GM12864 (cell line): ENCODE data around the gene PTPA.

ENCODE experiments used
- DNase-seq: peaks from one replicate; pipeline ENCODE4 v3.0.0-alpha.2; 2011; ENCODE audit warnings: low read depth
- H3K4me3 ChIP-seq: 2 replicates; pipeline ENCODE4 v1.5.1; 2011; ENCODE audit warnings: mild to moderate bottlenecking, low read depth, low read length, control low read depth
- TF ChIP-seq, protein P1 (sequence below): IDR thresholded peaks from 2 replicates; pipeline ENCODE4 v1.5.1; 2011; ENCODE audit warnings: low read depth, mild to moderate bottlenecking, moderate library complexity, low read length, control low read depth, inconsistent platforms; ENCODE audit errors: missing control alignments

PTPA gene

DNA sequence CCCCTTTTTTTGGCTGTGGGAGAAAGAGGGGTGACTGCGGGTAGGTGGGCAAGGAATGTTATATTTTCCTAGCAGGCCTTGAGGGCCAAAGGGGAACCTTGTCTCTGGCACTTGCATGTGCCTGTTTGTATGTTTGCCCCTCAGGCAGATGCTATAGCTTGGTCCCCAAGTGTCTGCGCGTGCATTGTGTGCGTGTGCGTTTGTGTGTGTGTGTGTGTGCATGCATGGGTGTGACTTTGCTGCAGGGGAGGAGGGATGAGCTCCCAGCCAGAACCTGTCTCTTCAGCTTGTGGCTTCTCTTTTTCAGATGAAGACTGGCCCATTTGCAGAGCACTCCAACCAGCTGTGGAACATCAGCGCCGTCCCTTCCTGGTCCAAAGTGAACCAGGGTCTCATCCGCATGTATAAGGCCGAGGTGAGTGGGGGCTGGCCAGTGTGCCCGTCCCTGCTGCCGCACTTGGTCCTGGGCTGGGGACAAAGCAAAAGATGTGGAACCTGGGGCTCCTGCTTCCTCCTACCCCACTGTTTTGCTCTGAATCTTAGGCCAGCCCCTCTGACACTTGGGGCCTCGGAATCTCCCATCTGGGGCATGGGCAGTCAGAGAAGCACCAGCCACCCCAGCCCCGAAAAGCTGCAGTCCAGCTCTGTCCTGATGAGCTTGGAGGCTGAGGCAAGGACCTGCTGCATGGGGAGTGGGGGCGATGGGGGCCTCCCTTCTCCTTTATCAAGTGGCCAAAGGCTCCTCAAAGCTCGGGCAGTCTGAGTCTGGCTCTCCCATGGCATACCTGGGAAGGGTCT is 31.1 kb downstream of the PTPA start:
- no peak overlapping the region for H3K4me3 ChIP-seq
- DNase-seq: no peak
- TF ChIP-seq, protein P1, sequence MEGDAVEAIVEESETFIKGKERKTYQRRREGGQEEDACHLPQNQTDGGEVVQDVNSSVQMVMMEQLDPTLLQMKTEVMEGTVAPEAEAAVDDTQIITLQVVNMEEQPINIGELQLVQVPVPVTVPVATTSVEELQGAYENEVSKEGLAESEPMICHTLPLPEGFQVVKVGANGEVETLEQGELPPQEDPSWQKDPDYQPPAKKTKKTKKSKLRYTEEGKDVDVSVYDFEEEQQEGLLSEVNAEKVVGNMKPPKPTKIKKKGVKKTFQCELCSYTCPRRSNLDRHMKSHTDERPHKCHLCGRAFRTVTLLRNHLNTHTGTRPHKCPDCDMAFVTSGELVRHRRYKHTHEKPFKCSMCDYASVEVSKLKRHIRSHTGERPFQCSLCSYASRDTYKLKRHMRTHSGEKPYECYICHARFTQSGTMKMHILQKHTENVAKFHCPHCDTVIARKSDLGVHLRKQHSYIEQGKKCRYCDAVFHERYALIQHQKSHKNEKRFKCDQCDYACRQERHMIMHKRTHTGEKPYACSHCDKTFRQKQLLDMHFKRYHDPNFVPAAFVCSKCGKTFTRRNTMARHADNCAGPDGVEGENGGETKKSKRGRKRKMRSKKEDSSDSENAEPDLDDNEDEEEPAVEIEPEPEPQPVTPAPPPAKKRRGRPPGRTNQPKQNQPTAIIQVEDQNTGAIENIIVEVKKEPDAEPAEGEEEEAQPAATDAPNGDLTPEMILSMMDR: no peak

DNA sequence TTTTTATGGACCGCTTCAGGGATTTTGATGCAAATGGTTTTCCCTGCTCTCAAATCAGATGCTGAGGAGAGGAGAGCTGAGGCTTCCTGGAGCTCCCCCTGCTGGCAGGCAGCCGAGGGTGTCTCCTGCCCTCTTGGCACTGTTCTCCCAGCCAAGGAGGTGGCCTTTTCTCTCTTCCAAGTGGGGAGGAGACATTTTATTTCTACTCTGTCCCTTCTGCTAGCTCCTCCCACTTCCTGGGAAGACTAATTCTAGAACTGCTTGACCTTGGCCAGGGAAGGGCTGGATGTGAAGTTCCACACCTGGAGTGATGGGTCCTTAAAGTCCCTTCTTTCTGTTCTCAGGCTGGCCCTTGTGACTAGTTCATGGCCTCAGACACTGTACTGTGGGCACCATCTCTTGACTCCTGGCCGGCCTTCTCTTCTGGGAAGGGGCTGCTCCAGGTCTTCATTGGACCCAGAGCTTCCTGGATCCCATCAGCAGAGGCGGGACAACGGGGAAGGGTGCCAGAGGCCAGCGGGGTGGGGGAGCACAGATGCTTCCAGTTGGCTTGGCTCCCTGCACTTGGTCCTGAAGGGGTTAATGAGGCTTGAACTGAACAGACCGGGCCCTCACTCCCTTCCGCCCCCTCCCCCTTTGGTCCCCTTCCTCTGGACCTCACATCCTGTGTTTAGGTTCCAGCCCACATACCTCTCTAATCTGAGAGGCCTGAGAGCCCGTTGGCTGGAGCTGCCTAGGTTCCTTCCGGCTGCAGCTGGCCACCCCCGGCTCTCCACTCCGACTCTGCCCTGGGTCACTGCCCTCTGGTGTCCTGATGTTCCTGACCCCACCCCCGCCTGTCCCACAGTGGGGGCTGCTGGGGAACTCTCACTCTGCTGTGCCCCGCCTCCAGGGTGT is 32.1 kb downstream of the PTPA start:
- TF ChIP-seq, protein P1: peak; percentile 100
- H3K4me3 ChIP-seq: no peak overlapping the region

DNA sequence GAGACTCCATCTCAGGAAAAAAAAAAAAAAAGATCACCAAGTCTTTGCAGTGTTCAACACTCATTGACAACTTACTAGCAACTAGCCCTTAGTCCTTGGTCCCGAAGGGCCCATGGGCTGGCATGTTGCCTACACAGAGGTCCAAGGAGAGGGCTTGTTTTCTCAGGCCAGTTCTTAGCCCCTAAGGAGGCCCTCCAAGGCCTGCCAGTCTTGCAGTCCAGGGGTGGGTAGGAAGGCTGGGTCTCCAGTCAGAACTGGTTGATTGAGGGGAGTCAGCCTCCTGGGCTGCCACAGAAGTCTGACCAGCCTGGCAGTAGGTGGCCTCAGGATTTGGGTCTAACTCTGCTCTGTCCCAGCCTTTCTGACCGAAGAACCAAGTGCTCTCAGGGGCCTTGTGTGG is 34.1 kb downstream of the PTPA start:
- TF ChIP-seq, protein P1: no peak
- DNase-seq: no peak
- no peak overlapping the region for H3K4me3 ChIP-seq

More for the DNA sequence above, 32.1 kb downstream of the PTPA start:
- no peak for DNase-seq

DNA sequence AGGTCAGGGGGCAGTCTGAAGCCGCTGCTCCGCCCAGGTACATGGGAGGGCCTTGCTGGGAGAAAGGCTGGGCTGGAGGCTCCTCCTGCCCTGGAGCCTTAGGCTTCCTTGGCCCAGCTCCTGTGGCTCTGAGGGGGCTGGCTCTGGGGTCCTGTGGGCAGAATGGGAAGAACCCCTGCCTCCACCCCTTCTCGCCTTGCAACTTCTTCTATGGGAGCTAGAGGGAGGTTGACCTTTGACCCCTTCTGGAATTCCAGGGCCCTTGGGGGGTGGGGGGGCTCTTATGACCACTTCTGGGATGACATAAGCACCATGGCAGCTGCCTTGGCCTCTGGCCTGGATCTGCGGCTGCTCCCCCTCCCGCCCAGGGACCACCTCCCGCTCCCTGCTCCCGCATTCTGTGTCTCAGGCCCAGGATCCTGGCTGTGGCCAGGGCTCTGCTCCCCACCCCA is 34.7 kb downstream of the PTPA start:
- TF ChIP-seq, protein P1: no peak
- no peak overlapping the region for H3K4me3 ChIP-seq
- no peak for DNase-seq

DNA sequence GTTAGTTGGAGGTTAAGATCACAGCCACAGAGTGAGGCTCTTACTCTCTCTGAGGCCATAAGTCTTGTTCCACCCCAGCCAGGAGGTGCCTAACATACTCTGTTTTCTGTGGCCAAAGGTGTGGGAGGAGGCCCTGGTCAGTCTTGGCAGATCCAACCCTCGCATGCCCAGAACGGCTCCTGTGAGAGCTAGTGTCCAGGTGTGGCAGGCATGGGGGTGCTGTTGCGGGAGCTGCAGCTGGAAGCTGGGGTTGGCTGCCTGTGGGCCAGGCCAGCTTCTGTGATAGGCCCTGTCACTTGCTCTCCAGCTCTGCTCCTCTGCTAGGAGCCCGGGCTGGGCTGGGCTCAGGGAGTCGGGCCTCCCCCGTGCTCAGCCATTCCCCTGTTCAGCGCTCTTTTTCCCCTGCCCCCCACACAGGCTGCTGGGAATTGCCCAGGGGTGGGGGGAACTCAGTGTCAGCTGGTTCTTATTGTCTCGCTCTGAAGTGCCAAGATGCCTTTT is 35.3 kb downstream of the PTPA start:
- no peak overlapping the region for H3K4me3 ChIP-seq
- no peak for DNase-seq
- TF ChIP-seq, protein P1: no peak

DNA sequence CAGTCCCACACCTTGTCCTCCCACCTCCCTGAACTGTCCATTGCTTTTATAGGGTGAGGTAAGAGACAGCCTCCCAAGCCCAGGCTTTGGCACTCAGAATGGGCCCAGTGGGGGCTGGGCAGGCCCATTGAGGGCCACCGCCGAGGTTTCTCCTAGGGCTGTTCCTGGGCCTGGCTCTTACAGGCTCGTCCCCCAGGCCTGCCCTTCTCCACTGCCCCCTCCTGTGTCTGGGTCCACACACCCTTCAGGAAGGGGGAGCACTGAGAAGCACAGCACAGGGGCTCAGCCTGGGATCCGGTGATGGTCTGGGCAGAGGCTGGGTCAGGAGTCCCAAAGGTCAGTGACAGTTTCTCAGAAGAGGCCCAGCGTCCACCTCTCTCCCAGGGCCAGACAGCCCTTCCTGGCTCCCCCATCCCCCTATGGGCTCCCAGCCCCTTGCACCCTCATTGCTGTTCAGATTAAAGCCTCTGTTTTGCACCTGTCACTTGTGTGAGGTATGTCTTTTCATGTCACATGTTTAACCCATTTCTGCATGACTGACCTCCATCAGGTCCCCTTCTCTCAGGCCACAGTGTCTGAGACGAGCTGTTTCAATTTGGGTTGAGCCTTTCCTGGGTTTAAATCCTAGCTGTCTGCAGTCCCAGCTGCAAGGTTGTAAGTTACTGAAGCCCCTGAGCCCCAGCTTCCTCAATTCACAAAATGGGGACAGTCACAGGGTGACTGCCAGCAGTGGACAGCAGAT is 37.4 kb downstream of the PTPA start:
- TF ChIP-seq, protein P1: no peak
- no peak for DNase-seq
- no peak overlapping the region for H3K4me3 ChIP-seq
